ENCODE data around the gene WDR49.

DNA sequence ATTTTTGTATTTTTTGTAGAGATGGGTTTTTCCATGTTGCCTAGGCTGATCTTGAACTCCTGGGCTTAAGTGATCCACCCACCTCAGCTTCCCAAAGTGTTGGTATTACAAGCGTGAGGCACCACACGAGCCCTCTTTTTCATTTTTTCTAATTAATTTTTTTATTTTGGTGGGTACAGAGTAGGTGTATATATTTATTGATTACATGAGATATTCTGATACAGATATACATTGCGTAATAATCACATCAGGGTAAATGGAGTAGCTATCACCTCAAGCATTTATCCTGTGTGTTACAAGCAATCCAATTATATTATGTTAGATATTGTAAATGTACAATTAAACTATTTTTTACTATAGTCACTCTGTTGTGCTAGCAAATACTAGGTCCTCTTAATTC, 66.1 kb downstream of the WDR49 start:
- TF ChIP-seq, protein P1, sequence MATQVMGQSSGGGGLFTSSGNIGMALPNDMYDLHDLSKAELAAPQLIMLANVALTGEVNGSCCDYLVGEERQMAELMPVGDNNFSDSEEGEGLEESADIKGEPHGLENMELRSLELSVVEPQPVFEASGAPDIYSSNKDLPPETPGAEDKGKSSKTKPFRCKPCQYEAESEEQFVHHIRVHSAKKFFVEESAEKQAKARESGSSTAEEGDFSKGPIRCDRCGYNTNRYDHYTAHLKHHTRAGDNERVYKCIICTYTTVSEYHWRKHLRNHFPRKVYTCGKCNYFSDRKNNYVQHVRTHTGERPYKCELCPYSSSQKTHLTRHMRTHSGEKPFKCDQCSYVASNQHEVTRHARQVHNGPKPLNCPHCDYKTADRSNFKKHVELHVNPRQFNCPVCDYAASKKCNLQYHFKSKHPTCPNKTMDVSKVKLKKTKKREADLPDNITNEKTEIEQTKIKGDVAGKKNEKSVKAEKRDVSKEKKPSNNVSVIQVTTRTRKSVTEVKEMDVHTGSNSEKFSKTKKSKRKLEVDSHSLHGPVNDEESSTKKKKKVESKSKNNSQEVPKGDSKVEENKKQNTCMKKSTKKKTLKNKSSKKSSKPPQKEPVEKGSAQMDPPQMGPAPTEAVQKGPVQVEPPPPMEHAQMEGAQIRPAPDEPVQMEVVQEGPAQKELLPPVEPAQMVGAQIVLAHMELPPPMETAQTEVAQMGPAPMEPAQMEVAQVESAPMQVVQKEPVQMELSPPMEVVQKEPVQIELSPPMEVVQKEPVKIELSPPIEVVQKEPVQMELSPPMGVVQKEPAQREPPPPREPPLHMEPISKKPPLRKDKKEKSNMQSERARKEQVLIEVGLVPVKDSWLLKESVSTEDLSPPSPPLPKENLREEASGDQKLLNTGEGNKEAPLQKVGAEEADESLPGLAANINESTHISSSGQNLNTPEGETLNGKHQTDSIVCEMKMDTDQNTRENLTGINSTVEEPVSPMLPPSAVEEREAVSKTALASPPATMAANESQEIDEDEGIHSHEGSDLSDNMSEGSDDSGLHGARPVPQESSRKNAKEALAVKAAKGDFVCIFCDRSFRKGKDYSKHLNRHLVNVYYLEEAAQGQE (IDR thresholded peaks at IDR 0.05; ENCODE audit: low read depth): no peak
- no peak for TF ChIP-seq YY1 (IDR thresholded peaks at IDR 0.05; ENCODE audit: low read depth)
- no peak for TF ChIP-seq EGR1 (IDR thresholded peaks at IDR 0.05)
- TF ChIP-seq, protein P2, sequence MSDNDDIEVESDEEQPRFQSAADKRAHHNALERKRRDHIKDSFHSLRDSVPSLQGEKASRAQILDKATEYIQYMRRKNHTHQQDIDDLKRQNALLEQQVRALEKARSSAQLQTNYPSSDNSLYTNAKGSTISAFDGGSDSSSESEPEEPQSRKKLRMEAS (IDR thresholded peaks at IDR 0.05): no peak

Measured in Ishikawa (cell line).